ENCODE data around the gene POMGNT2. TPM values are rescaled to one million over a fixed set of nuclear protein-coding genes. Genes with fewer than 3 reads are reported as not detected.

Gene POMGNT2
- total and polyA plus RNA-seq, 10 of the 15 experiments (the other 5 are each of a cell fraction or from before 2014, with no cell fraction given), result 0.02 to 1.7 (median 0.17) TPM; not detected in 1

DNA sequence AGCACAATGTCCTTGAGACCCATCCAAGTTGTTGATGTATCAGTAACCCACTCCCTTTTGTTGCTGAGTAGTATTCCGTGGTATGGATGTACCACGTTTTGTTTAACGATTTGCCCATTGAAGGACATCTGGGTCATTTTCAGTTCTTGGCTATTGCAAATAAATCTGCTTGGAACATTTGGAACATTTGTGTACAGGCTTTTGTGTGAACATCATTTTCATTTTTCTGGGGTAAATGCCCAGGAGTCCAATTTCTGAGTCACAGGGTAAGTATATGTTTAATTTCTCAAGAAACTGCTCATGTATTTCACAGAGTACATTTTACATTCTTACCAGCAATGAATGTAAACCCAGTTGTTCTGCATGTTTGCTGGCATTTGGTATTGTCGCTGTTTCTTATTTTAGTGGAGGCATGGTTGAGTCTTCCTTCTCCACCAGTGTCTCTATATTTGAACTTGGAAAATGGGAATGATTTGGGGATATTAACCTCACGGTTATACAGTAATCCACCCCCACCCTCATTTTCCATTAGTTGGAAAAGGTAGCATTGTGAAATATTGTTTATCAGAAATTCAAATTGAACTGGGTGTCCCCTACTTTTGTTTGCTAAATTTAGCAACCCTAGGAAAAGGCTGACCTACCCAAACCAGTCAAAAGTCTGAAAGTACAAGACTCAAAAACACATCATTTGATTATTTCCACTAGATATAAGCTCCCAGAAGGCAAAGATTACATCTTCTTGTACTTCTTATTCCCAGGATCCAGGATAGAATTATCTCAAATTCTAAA lies 30.8 kb downstream of the POMGNT2 start:
- no peaks in the 10 kb centered on the region for H3K9me3 ChIP-seq (replicated peaks; ENCODE audit: control insufficient read depth, insufficient read depth, low read length)
- POLR2A ChIA-PET, result no interaction called here
- SMC1A ChIA-PET (ENCODE audit: uncharacterized antibody, unreplicated experiment), result no interaction called here
- DNase-seq (ENCODE audit: low read depth, low spot score) (no peak), ATAC-seq (no peak), FAIRE-seq (no peak)
- H3K79me2 ChIP-seq (ENCODE audit: control insufficient read depth, insufficient read depth, low read length), result no peaks in the 10 kb centered on the region
- no peak overlapping the region for H3K27ac ChIP-seq (ENCODE audit: control insufficient read depth, insufficient read depth)
- no peak overlapping the region for H3K9ac ChIP-seq (ENCODE audit: control insufficient read depth, insufficient read depth, low read length)
- H3K4me1 ChIP-seq (ENCODE audit: control insufficient read depth, insufficient read depth, low read length), result no peaks in the 10 kb centered on the region
- TF ChIP-seq ESRRA (IDR thresholded peaks at IDR 0.05; ENCODE audit: low read length), result no peak
- no peak for TF ChIP-seq ZNF207 (IDR thresholded peaks at IDR 0.05; ENCODE audit: borderline replicate concordance)
- TF ChIP-seq MEF2B (IDR thresholded peaks at IDR 0.05; ENCODE audit: partially characterized antibody, poor library complexity, severe bottlenecking), result no peak
- no peak for TF ChIP-seq KLF5 (IDR thresholded peaks at IDR 0.05; ENCODE audit: partially characterized antibody)
- no peak for TF ChIP-seq STAT1 (conservative IDR thresholded peaks at IDR 0.05)
- H3K4me2 ChIP-seq (ENCODE audit: control insufficient read depth, insufficient read depth), result no peak overlapping the region
- WGBS (ENCODE audit: insufficient coverage, insufficient replicate concordance, low lambda C conversion rate, missing lambda C conversion rate), result 55% methylated on average over 5 of the region's 5 CpGs
- intact Hi-C loops (cut with micrococcal nuclease; ENCODE audit: unreplicated experiment), result no loop called here
- RAD21 ChIA-PET (ENCODE audit: unreplicated experiment), result no interaction called here
- H3K27me3 ChIP-seq (replicated peaks in 1 of 2; ENCODE audit: control insufficient read depth in 2 of 2, insufficient read depth in 2 of 2, low read length in 1 of 2), result no peaks in the 10 kb centered on the region; a peak in 1 of 4 replicates
- in situ Hi-C loops (cut with MboI), result no loop called here
- no peaks in the 10 kb centered on the region for H4K20me1 ChIP-seq (ENCODE audit: control insufficient read depth, insufficient read depth)
- H3K4me3 ChIP-seq, result no peak overlapping the region
- no TSS peak for BruUV-seq (replicated peaks)
- CTCF ChIA-PET, result interaction anchor here (1.5 kb wide), 1 partner anchor 14 kb away, joined by 3 read pairs; no protein-coding TSS in a partner anchor
- H2AFZ ChIP-seq (ENCODE audit: control insufficient read depth, low read depth, low read length), result no peak overlapping the region
- no peaks in the 10 kb centered on the region for H3K36me3 ChIP-seq (ENCODE audit: control insufficient read depth in 2 of 2, insufficient read depth in 2 of 2, low read length in 1 of 2)

DNA sequence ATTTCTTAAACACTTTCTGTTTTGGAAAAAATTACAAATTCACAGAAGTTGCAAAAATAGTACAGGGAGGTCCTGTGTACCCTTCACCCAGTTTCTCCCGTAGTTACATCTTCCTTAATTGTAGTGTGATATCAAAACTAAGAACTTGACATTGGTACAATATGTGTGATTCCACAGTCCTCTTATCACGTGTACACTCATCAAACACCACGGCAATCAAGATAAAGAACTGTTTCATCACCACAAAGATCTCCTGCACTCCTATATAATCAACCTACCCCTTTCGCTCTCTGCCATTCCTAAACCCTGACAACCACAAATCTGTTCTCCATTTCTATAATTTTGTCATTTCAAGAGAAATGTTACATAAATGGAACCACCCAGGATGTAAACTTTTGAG lies 31.4 kb downstream of the POMGNT2 start:
- Histone ChIP-seq H3K79me2 (ENCODE audit: control insufficient read depth, insufficient read depth, low read length) (no peaks in the 10 kb centered on the region), H2AFZ (ENCODE audit: control insufficient read depth, low read depth, low read length) (no peak overlapping the region), H3K4me3 (no peak overlapping the region), H4K20me1 (ENCODE audit: control insufficient read depth, insufficient read depth) (no peaks in the 10 kb centered on the region), H3K4me2 (ENCODE audit: control insufficient read depth, insufficient read depth) (no peak overlapping the region), H3K36me3 (ENCODE audit: control insufficient read depth in 2 of 2, insufficient read depth in 2 of 2, low read length in 1 of 2) (no peaks in the 10 kb centered on the region), H3K27ac (ENCODE audit: control insufficient read depth, insufficient read depth) (no peak overlapping the region), H3K9ac (ENCODE audit: control insufficient read depth, insufficient read depth, low read length) (no peak overlapping the region), H3K27me3 (replicated peaks in 1 of 2; ENCODE audit: control insufficient read depth in 2 of 2, insufficient read depth in 2 of 2, low read length in 1 of 2) (no peaks in the 10 kb centered on the region; a peak in 1 of 4 replicates), H3K9me3 (replicated peaks; ENCODE audit: control insufficient read depth, insufficient read depth, low read length) (no peaks in the 10 kb centered on the region), H3K4me1 (ENCODE audit: control insufficient read depth, insufficient read depth, low read length) (no peaks in the 10 kb centered on the region)
- ChIA-PET CTCF (interaction anchor here (4.3 kb wide), 1 partner anchor 112 kb away, joined by 87 read pairs; no protein-coding TSS in a partner anchor), RAD21 (ENCODE audit: unreplicated experiment) (interaction anchor here (4.5 kb wide), 1 partner anchor 112 kb away, joined by 50 read pairs; no protein-coding TSS in a partner anchor), POLR2A (no interaction called here), SMC1A (ENCODE audit: uncharacterized antibody, unreplicated experiment) (no interaction called here)
- 20% methylated on average over 4 of the region's 4 CpGs for WGBS (ENCODE audit: insufficient coverage, insufficient replicate concordance, low lambda C conversion rate, missing lambda C conversion rate)
- no peak for DNase-seq (ENCODE audit: low read depth, low spot score)
- BruUV-seq (replicated peaks), result no TSS peak
- no peak for ATAC-seq
- FAIRE-seq, result no peak
- in situ Hi-C loops (cut with MboI), result no loop called here
- intact Hi-C loops (cut with micrococcal nuclease; ENCODE audit: unreplicated experiment), result no loop called here
- TF ChIP-seq BRCA1 (IDR thresholded peaks at IDR 0.05; ENCODE audit: low read depth, low read length), result no peak
- no peak for TF ChIP-seq NBN (IDR thresholded peaks at IDR 0.05)
- TF ChIP-seq, protein P1, sequence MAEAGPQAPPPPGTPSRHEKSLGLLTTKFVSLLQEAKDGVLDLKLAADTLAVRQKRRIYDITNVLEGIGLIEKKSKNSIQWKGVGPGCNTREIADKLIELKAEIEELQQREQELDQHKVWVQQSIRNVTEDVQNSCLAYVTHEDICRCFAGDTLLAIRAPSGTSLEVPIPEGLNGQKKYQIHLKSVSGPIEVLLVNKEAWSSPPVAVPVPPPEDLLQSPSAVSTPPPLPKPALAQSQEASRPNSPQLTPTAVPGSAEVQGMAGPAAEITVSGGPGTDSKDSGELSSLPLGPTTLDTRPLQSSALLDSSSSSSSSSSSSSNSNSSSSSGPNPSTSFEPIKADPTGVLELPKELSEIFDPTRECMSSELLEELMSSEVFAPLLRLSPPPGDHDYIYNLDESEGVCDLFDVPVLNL (IDR thresholded peaks at IDR 0.05; ENCODE audit: low read depth, low read length), result no peak
- no peak for TF ChIP-seq RAD51 (IDR thresholded peaks at IDR 0.05)
- TF ChIP-seq, protein P2, sequence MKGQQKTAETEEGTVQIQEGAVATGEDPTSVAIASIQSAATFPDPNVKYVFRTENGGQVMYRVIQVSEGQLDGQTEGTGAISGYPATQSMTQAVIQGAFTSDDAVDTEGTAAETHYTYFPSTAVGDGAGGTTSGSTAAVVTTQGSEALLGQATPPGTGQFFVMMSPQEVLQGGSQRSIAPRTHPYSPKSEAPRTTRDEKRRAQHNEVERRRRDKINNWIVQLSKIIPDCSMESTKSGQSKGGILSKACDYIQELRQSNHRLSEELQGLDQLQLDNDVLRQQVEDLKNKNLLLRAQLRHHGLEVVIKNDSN (IDR thresholded peaks at IDR 0.05; ENCODE audit: borderline replicate concordance, extremely low read length, insufficient read depth, low read depth, low read length), result no peak
- TF ChIP-seq, protein P3, sequence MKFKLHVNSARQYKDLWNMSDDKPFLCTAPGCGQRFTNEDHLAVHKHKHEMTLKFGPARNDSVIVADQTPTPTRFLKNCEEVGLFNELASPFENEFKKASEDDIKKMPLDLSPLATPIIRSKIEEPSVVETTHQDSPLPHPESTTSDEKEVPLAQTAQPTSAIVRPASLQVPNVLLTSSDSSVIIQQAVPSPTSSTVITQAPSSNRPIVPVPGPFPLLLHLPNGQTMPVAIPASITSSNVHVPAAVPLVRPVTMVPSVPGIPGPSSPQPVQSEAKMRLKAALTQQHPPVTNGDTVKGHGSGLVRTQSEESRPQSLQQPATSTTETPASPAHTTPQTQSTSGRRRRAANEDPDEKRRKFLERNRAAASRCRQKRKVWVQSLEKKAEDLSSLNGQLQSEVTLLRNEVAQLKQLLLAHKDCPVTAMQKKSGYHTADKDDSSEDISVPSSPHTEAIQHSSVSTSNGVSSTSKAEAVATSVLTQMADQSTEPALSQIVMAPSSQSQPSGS (IDR thresholded peaks at IDR 0.05; ENCODE audit: low read length), result no peak
